ENCODE results near the gene MIEF2. TPM values are rescaled to one million over a fixed set of nuclear protein-coding genes. Genes with fewer than 3 reads are reported as not detected.
A peak's percentile ranks its signal among the peaks of the same experiment; 100 is the strongest.
"Not testable (repeated sequence)": the region's sequence is repeated elsewhere in the genome, so short reads cannot be mapped to it uniquely, and the experiment has no call there.

The MIEF2 gene
- total RNA-seq, 2 donors from 2014 or later = 6.1 to 10.2 TPM

DNA sequence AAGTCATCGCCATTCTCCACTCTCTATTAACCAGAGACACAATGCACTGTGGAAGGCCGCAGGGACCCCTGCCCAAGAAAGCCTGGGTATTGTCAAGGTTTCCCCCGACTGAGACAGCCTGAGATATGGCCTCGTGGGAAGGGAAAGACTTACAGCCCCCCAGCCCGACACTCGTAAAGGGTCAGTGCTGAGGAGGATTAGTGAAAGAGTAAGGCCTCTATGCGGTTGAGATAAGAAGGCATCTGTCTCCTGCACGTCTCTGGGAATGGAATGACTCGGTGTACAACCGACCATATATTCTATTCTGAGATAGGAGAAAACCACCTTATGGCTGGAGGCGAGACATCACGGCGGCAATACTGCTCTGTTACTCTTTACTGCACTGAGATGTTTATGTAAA is 42.7 kb downstream of the MIEF2 start:
- H3K27ac Mint-ChIP-seq = peak overlapping the region; percentile 4
- H3K27me3 Mint-ChIP-seq; H3K4me3 Mint-ChIP-seq; H3K36me3 Mint-ChIP-seq (ENCODE audit: low read depth); ATAC-seq; H3K4me1 Mint-ChIP-seq; H3K9me3 ChIP-seq (ENCODE audit: control insufficient read depth, low read length, poor library complexity, severe bottlenecking); DNase-seq: not testable (repeated sequence)

DNA sequence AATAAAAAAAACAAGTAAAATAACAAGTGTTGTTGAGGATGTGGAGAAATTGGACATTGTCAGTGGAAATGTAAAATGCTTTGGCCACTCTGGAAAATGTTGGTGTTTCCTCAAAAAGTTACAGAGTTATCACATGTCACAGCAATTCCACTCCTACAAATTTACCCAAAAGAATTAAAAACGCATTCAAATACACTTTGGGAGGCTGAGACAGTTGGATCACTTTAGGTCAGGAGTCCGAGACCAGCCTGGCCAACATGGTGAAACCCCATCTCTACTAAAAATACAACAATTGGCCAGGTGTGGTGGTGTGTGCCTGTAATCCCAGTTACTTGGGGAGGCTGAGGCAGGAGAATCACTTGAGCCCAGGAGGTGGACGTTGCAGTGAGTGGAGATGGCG is 48.7 kb downstream of the MIEF2 start:
- H3K9me3 ChIP-seq (ENCODE audit: control insufficient read depth, low read length, poor library complexity, severe bottlenecking) = no peaks in the 10 kb centered on the region
- peaks cover 2% of the 10 kb centered on the region for H3K36me3 Mint-ChIP-seq (ENCODE audit: low read depth)
- H3K4me3 Mint-ChIP-seq = no peak overlapping the region
- no peak overlapping the region for H3K27ac Mint-ChIP-seq
- H3K27me3 Mint-ChIP-seq = no peaks in the 10 kb centered on the region
- DNase-seq (no peak), ATAC-seq (no peak)
- H3K4me1 Mint-ChIP-seq = peaks cover 19% of the 10 kb centered on the region

DNA sequence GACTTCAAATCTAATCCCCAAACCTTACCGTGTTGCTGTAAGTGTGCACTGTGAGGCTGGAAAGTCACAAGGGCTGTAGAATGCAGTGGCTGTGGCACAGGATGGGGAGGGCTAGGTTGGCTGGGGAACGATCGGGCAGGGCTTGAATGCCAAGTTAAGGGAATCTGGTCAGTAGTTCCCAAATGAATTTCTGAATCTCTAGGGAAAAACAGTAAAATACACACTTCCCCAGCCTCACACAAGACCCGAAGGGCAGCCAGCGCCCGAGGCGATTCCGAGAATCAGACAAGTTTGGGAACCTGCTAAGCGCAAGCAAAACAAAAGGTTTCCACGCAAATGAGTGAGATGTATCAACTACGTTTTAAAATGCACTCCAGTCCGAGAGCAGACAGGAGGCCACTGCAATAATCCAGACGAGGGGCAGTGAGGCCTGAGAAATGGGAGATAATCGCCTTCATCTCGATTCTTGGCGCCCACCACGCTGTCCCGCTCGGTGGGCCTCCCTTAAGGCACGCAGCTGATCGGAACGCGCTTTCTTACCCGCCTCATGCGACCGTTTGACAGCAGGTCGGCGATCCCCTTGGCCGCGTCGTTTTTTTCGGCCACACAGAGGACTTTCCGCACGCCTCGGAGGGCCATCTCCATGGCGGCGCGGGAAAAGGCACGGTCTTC is 53.7 kb downstream of the MIEF2 start:
- peak overlapping the region; percentile 98 for H3K4me3 Mint-ChIP-seq
- H3K27me3 Mint-ChIP-seq = no peaks in the 10 kb centered on the region
- H3K36me3 Mint-ChIP-seq (ENCODE audit: low read depth) = no peaks in the 10 kb centered on the region
- ATAC-seq (peak; percentile 3), DNase-seq (no peak)
- no peaks in the 10 kb centered on the region for H3K9me3 ChIP-seq (ENCODE audit: control insufficient read depth, low read length, poor library complexity, severe bottlenecking)
- H3K27ac Mint-ChIP-seq = peak overlapping the region; percentile 99
- H3K4me1 Mint-ChIP-seq = peaks cover 45% of the 10 kb centered on the region

DNA sequence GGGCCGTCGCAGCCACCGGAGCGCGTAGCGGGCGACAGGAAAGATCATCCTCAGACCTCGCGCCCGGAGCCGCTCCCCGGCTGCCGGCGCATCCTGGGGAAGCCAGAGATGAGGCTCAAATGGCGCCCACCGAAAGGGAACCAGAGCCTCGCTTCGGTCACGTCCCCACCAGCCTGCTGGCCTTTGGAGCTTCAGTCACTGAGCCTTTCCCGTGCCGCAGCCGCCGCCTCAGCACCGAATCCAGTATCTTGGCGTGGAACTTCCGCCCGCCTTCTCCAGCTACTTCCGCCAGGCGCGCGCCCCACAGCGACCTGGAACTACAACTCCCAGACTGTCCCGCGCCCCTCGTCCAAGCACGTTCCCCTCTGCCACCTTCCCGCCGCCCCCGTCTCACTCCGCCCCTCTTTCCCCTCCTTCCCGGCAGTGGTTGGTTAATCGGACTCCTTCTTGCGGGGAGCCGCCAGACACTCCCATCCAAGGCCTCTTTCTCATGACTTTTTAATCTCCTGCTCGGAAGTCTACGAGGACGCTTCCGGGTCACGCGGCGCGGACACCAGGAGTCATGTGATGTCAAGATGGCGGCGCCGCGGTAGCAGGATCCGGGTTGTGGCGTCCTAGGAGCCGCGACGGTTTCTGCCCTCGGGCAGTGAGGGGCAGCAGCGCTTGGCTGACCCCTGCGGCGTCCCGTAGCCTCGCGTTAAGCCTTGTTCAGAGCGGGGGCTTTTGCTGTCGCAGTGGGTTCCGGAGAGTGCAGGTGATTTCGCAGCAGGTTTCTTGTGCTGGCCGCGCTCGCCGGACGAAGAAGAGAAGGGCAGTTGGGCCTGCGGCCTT is 54.5 kb downstream of the MIEF2 start, which contains the start of the genes SMCR8 and TOP3A:
Gene SMCR8 (plus strand): TSS at position 563 of the 831 bp plus-strand sequence. CDS start 497 bp downstream, outside the sequence.
Gene TOP3A (minus strand): TSS at position 264 of the 831 bp plus-strand sequence. CDS start 216 bp downstream, at position 48.
- DNase-seq = peak; percentile 91 to 98 (median 93)
- ATAC-seq = peak; percentile 94
- peaks cover 52% of the 10 kb centered on the region for H3K4me1 Mint-ChIP-seq
- peak within 1 kb of the TSS; percentile 99 for H3K27ac Mint-ChIP-seq
- no peaks in the 10 kb centered on the region for H3K9me3 ChIP-seq (ENCODE audit: control insufficient read depth, low read length, poor library complexity, severe bottlenecking)
- no peaks in the 10 kb centered on the region for H3K36me3 Mint-ChIP-seq (ENCODE audit: low read depth)
- H3K4me3 Mint-ChIP-seq = peak within 1 kb of the TSS; percentile 98
- no peaks in the 10 kb centered on the region for H3K27me3 Mint-ChIP-seq

DNA sequence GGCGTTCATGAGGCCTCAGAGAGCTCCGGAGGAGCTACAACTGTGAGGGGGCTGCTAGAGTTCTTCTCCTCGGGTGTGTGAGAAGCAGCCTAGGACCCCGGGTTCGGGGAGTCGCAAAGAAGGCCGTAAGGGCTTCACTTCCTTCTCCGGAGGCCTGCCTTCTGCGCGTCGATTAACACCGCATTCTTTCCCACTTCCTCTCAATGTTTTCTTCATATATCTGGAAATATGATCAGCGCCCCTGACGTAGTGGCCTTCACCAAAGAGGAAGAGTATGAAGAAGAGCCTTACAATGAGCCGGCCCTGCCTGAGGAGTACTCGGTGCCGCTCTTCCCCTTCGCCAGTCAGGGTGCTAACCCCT is 55.1 kb downstream of the MIEF2 start:
- H3K4me3 Mint-ChIP-seq = peak overlapping the region; percentile 98
- DNase-seq (no peak), ATAC-seq (peak; percentile 27)
- peaks cover 53% of the 10 kb centered on the region for H3K4me1 Mint-ChIP-seq
- H3K36me3 Mint-ChIP-seq (ENCODE audit: low read depth) = no peaks in the 10 kb centered on the region
- no peaks in the 10 kb centered on the region for H3K27me3 Mint-ChIP-seq
- H3K9me3 ChIP-seq (ENCODE audit: control insufficient read depth, low read length, poor library complexity, severe bottlenecking) = no peaks in the 10 kb centered on the region
- peak overlapping the region; percentile 99 for H3K27ac Mint-ChIP-seq

- Mint-ChIP-seq H3K36me3 (ENCODE audit: low read depth) (no peaks in the 10 kb centered on the region), H3K27me3 (no peaks in the 10 kb centered on the region)
Measured at GRCh38 chr17:18315961-18316360, 55.5 kb downstream of the MIEF2 start.

More at GRCh38 chr17:18315961-18316360, 55.5 kb downstream of the MIEF2 start:
- ATAC-seq = no peak
- Mint-ChIP-seq H3K4me1 (peaks cover 54% of the 10 kb centered on the region), H3K4me3 (peak overlapping the region; percentile 98), H3K27ac (peak overlapping the region; percentile 99)
- DNase-seq = no peak
- no peaks in the 10 kb centered on the region for H3K9me3 ChIP-seq (ENCODE audit: control insufficient read depth, low read length, poor library complexity, severe bottlenecking)

Other genes starting within 250 kb of the MIEF2 start
- gene ATPAF2, start 221.5 kb upstream of the MIEF2 start, total RNA-seq = 10 to 100 TPM; 24.3 to 26.7 TPM
- 1 to 10 TPM; 6.7 to 7.8 TPM for gene GID4, start 221.3 kb upstream of the MIEF2 start, total RNA-seq
- gene DRG2, start 172.7 kb upstream of the MIEF2 start, total RNA-seq = 10 to 100 TPM; 43.6 to 52.3 TPM
- 1 to 10 TPM in 1 of 2 donors, under 1 TPM in 1; 0.65 to 1.4 TPM for gene MYO15A, start 151.9 kb upstream of the MIEF2 start, total RNA-seq
- gene ALKBH5, start 76.8 kb upstream of the MIEF2 start, total RNA-seq = 100 to 1,000 TPM; 100 to 104 TPM
- gene LLGL1, start 35.0 kb upstream of the MIEF2 start, total RNA-seq = 10 to 100 TPM; 14.6 to 16.2 TPM
- 100 to 1,000 TPM; 276 to 284 TPM for gene FLII, start 1.9 kb upstream of the MIEF2 start, total RNA-seq
- gene TOP3A, start 54.3 kb downstream of the MIEF2 start, total RNA-seq = 10 to 100 TPM; 31.8 to 38.4 TPM
- gene SMCR8, start 54.6 kb downstream of the MIEF2 start, total RNA-seq = 10 to 100 TPM; 37.9 to 51.6 TPM
- 10 to 100 TPM in 1 of 2 donors, 1 to 10 TPM in 1; 9.8 to 14.0 TPM for gene SHMT1, start 102.9 kb downstream of the MIEF2 start, total RNA-seq
- gene EVPLL, start 117.1 kb downstream of the MIEF2 start, total RNA-seq = not detected
- not detected for gene LGALS9C, start 216.1 kb downstream of the MIEF2 start, total RNA-seq

All from T-helper 17 cell (primary cell).